Activated effector memory CD4-positive, alpha-beta T cell treated with Interleukin-2 at 50 U/mL for 16 hours (primary cell): ENCODE data around the gene CRIP3.

Experiments
- DNase-seq: peaks from one replicate; pipeline ENCODE4 v3.0.0-alpha.2; 2020

The CRIP3 gene

DNA sequence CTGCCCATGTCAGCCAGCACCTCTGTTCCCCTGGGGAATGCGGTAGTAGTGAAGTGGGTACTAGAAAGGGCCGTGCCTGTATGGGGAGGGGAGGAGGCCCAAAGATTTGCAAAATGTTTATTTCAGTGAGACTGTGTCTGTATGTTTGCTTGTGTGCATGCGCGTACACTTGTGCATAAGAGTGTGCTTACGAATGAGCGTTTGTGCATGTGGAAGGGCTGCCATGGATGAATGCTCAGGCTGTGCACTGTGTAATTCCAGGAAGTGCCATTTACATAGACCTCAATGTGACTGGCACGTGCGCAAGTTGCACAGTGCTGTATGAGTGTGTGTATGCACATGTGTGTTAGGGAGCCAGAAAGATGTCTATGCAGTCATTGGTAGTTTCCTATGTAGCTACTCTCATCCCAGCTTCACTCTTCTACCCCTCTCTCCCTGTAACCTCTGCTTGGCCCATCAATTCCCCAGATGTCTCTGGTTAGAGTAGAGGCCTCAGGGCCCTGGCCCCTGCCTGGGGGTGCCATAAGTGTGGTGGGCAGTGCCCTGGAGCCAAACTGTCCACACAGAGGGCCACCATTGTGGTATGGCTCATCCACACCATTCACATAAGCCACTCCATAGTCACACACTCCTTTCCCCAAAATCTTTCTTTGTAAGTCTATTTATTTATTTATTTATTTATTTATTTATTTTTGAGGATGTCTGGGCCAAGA is 37.4 kb downstream of the CRIP3 start:
- no peak for DNase-seq

- peak; percentile 26 for DNase-seq
Observed at GRCh38 chr6:43269273-43270007, 39.2 kb downstream of the CRIP3 start.

GRCh38 chr6:43268782-43269272 is 39.8 kb downstream of the CRIP3 start:
- DNase-seq: no peak

DNA sequence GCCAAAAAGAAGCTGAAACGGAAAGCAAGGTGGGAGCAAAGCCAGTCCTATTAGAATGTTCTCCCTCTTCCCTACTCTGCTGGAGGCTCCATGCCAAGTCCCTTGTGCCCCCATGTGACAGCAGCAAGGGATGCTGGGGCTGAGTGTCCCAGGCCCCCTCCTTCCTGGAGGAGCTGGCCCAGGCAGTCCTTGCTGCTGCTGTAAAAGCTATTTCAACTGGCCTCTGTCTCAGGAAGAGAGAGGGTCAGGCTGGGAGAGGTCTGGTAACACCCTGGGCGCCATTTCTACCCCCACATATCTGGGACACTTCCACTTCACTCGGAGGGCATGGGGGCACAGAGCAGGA is 40.3 kb downstream of the CRIP3 start:
- no peak for DNase-seq

- no peak for DNase-seq
Observed at GRCh38 chr6:43267619-43268354, 40.8 kb downstream of the CRIP3 start.

GRCh38 chr6:43265564-43265963 is 43.1 kb downstream of the CRIP3 start:
- no peak for DNase-seq

- no peak for DNase-seq
Observed at GRCh38 chr6:43264599-43265145, 44.0 kb downstream of the CRIP3 start.

DNA sequence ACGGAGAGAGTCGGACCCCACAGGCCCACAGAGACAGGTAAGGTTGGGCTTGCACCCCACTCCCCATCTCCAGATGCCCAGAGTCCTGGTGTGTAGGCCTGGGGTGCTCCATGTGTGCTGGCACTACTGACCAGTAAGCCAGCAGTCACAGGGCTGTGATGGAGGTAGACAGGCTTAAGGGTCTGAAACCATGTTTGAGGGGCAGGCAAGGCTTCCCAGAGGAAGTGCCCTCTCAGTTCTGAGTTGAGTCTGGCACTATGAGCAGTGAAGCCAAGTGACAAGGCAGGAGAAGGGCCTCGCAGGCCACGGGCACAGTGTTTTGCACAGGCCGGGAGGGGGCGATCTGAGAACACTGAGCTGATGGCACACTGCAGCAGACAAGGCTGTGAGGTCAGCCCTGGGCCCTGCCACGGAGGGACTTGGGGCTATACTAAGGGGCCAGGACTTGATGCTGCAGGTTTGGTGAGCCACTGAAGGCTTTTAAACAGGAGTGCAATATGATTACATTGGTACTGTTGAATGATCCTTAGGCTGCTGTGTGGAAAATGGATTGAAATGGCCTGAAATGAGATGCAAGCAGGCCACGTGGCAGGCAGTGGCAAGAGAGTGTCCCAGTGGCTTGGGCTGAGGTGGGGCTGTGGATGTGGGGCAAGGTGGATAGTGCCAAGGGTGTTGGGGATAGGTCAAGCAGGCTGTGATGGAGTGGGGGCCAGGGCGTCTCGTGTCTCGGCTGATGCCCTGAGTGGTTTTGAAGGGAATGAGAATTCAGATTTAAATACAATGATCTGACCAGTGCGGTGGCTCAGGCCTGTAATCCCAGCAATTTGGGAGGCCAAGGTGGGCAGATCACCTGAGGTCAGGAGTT is 45.1 kb downstream of the CRIP3 start:
- peak; percentile 66 for DNase-seq

DNA sequence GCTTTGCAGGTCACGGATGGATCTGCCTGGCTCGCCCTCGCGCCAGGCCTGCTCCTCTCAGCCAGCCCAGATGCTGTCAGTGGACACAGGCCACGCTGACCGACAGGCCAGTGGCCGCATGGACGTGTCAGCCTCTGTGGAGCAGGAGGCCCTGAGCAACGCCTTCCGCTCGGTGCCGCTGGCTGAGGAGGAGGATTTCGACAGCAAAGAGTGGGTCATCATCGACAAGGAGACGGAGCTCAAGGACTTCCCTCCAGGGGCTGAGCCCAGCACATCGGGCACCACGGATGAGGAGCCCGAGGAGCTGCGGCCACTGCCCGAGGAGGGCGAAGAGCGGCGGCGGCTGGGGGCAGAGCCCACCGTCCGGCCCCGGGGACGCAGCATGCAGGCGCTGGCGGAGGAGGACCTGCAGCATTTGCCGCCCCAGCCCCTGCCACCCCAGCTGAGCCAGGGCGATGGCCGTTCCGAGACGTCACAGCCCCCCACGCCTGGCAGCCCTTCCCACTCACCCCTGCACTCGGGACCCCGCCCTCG is 45.8 kb downstream of the CRIP3 start:
- DNase-seq: no peak

GRCh38 chr6:43262000-43262779 is 46.4 kb downstream of the CRIP3 start:
- no peak for DNase-seq

DNA sequence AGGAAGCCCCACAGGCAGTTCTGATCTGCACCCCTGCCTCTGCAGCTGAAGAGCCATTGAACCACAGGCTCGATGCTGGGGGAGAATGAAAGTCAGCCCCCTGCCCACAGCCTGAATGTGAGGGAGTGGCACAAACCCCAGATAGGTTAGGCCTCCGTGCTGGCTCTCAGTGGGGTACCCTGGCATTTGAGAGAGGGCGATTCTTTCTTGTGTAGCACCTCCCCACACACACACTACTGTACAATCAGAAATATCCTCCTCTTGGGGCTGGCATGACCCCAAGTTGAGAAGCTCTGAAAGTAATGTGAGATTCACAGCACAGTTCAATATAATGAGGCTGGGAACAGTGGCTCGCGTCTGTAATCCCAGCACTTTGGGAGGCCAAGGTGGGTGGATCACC is 47.4 kb downstream of the CRIP3 start:
- no peak for DNase-seq

GRCh38 chr6:43260791-43261190 is 47.8 kb downstream of the CRIP3 start:
- no peak for DNase-seq

DNA sequence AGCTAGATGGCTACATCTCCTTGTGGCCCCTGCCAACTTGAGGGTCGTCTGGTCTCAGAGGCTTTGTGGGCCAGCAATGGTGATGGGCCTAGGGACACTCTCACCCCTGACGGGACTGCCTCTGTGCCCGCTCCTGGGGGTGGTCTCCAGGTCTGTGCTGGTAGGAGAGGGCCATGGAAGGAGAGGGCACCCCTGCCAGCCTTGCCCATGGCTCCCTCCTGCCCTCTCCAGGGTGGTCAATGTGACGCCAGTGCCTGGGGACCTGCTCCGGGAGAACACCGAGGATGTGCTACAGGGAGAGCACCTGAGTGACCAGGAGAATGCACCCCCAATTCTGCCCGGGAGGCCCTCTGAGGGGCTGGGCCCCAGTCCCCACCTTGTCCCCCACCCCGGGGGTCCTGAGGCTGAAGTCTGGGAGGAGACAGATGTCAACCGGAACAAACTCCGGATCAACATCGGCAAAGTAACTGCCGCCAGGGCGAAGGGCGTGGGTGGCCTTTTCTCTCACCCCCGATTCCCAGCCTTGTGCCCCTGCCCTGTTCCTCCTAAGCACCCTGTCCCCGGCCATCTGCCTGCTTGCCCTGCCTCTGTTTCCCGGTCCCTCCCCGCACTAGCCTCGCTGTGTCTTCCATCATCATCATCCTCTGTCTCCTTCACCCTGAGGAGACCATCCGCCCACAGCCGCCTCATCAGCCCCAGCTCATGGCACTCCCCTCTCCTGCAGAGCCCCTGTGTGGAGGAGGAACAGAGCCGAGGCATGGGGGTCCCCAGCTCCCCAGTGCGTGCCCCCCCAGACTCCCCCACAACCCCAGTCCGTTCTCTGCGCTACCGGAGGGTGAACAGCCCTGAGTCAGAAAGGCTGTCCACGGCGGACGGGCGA is 49.6 kb downstream of the CRIP3 start:
- DNase-seq: no peak

GRCh38 chr6:43258180-43258579 is 50.4 kb downstream of the CRIP3 start:
- no peak for DNase-seq

GRCh38 chr6:43257367-43258145 is 51.1 kb downstream of the CRIP3 start:
- no peak for DNase-seq

GRCh38 chr6:43256670-43257366 is 51.8 kb downstream of the CRIP3 start:
- no peak for DNase-seq
